HCT116 (cell line): Measurements from ENCODE around the gene SHISAL1. TPM values are rescaled to one million over a fixed set of nuclear protein-coding genes. Genes with fewer than 3 reads are reported as not detected.

Source experiments
- ATAC-seq: fragments of 200-7000 bp; cut with Tn5 transposase; 2 replicates; pipeline ENCODE4 v1.9.1; 2020; ENCODE audit warnings: mild to moderate bottlenecking, moderate library complexity
- BruUV-seq: library from RNA; stranded (reverse); fragments of 400-500 nt; replicated peaks from 2 replicates; lab custom pipeline; 2021; lab: Mats Ljungman, UMichigan
- CTCF ChIA-PET: fragments of 300-600 bp; sonication (Branson Sonifier 250); formaldehyde crosslinking; loops from one replicate; lab custom pipeline; 2021; ENCODE audit warnings: antibody characterized with exemption; lab: Charles Lee
- POLR2A ChIA-PET: fragments of 300-600, 350-600 bp; sonication (Branson Sonifier 250); formaldehyde crosslinking; loops from one replicate; lab custom pipeline; 2021; ENCODE audit warnings: antibody characterized with exemption; lab: Charles Lee
- RAD21 ChIA-PET, 2 experiments: fragments of 300-600 bp; sonication (Branson Sonifier 250); formaldehyde crosslinking; loops; one replicate each; lab custom pipeline; 2023; ENCODE audit warnings: low total read pairs in 2 of 2; ENCODE audit not compliant: uncharacterized antibody in 2 of 2, unreplicated experiment in 2 of 2, low non-redundant PET in 1 of 2; lab: Charles Lee
- DNase-seq: peaks from one replicate; pipeline ENCODE4 v3.0.0-alpha.2; 2010; ENCODE audit warnings: low read depth, low spot score
- H2AFZ ChIP-seq: fragments of 200-600 bp; shearing (Covaris generic), sonication (generic); 2 replicates; pipeline ENCODE4 v1.6.1; 2017; ENCODE audit warnings: low read depth, mixed run types, mixed read lengths, antibody characterized with exemption, low read length; ENCODE audit not compliant: poor library complexity, severe bottlenecking
- H3K27ac ChIP-seq: 2 replicates; pipeline ENCODE4 v1.5.1; 2012; ENCODE audit warnings: low read depth, low read length
- H3K27me3 ChIP-seq: fragments of 200-600 bp; sonication (generic); 2 replicates; pipeline ENCODE4 v1.6.1; 2016; ENCODE audit warnings: mixed run types, low read length, mixed read lengths; ENCODE audit not compliant: insufficient read depth
- H3K36me3 ChIP-seq, 2 experiments: fragments of 200-500 bp in 1 of 2; fragments of 200-600 bp in 1 of 2; sonication (Bioruptor generic) in 1 of 2; sonication (generic) in 1 of 2; 2 replicates each; pipeline versions ENCODE4 v1.5.1 to v1.6.1; 2014 to 2016; ENCODE audit warnings: low read length in 2 of 2, inconsistent platforms in 1 of 2, mixed read lengths in 1 of 2, mixed run types in 1 of 2; ENCODE audit not compliant: insufficient read depth in 2 of 2, control insufficient read depth in 1 of 2
- H3K4me1 ChIP-seq, 2 experiments: fragments of 200-600 bp in 1 of 2; sonication (generic) in 1 of 2; 2 replicates each; pipeline versions ENCODE4 v1.5.1 to v1.6.1; 2012 to 2017; ENCODE audit warnings: low read length in 2 of 2, inconsistent platforms in 1 of 2, mild to moderate bottlenecking in 1 of 2, mixed read lengths in 1 of 2, mixed run types in 1 of 2, moderate library complexity in 1 of 2; ENCODE audit not compliant: insufficient read depth in 2 of 2, control insufficient read depth in 1 of 2
- H3K4me2 ChIP-seq: fragments of 200-600 bp; sonication (generic); 2 replicates; pipeline ENCODE4 v1.6.1; 2017; ENCODE audit warnings: mixed run types, low read length, mixed read lengths
- H3K4me3 ChIP-seq, 2 experiments: fragments of 200-600 bp in 1 of 2; sonication (generic) in 1 of 2; replicated peaks in 1 of 2; 2 replicates each; pipeline ENCODE4 v1.5.1; 2011 to 2016; ENCODE audit warnings: low read length in 2 of 2, control low read depth in 1 of 2, low read depth in 1 of 2, mild to moderate bottlenecking in 1 of 2, mixed read lengths in 1 of 2, mixed run types in 1 of 2
- H3K79me2 ChIP-seq: fragments of 200-600 bp; sonication (generic); 2 replicates; pipeline ENCODE4 v1.6.1; 2017; ENCODE audit warnings: mild to moderate bottlenecking, mixed run types, low read length, moderate library complexity, mixed read lengths; ENCODE audit not compliant: insufficient read depth
- H3K9ac ChIP-seq: fragments of 200-600 bp; sonication (generic); 2 replicates; pipeline ENCODE4 v1.6.1; 2016; ENCODE audit warnings: low read length, mixed read lengths
- H3K9me2 ChIP-seq: fragments of 200-600 bp; sonication (generic), shearing (Covaris generic); 2 replicates; pipeline ENCODE4 v1.6.1; 2017; ENCODE audit warnings: mixed run types, mild to moderate bottlenecking, moderate library complexity; ENCODE audit not compliant: insufficient read depth
- H3K9me3 ChIP-seq, 2 experiments: fragments of 200-500 bp in 1 of 2; fragments of 200-600 bp in 1 of 2; sonication (Bioruptor generic) in 1 of 2; sonication (generic) in 1 of 2; 2 replicates each; pipeline ENCODE4 v1.6.1; 2014 to 2017; ENCODE audit warnings: low read length in 2 of 2, mixed read lengths in 2 of 2, inconsistent platforms in 1 of 2, low read depth in 1 of 2, mild to moderate bottlenecking in 1 of 2, mixed run types in 1 of 2, moderate library complexity in 1 of 2; ENCODE audit not compliant: control insufficient read depth in 1 of 2, insufficient read depth in 1 of 2
- H4K20me1 ChIP-seq: fragments of 200-600 bp; sonication (generic), shearing (Covaris generic); 2 replicates; pipeline ENCODE4 v1.6.1; 2017; ENCODE audit warnings: mixed run types, mild to moderate bottlenecking, moderate library complexity; ENCODE audit not compliant: insufficient read depth
- CEBPB ChIP-seq: IDR thresholded peaks from 2 replicates; pipeline ENCODE4 v1.6.1; 2012; ENCODE audit warnings: low read depth
- EGR1 ChIP-seq: IDR thresholded peaks from 2 replicates; pipeline ENCODE4 v1.6.1; 2012; ENCODE audit warnings: low read depth
- FOSL1 ChIP-seq: IDR thresholded peaks from 2 replicates; pipeline ENCODE4 v1.6.1; 2012; ENCODE audit warnings: low read depth
- POLR2A ChIP-seq: IDR thresholded peaks from 2 replicates; pipeline ENCODE4 v1.7.0; 2011; ENCODE audit warnings: borderline replicate concordance; ENCODE audit not compliant: insufficient read depth, insufficient read length; ENCODE audit errors: extremely low read depth
- POLR2AphosphoS5 ChIP-seq: IDR thresholded peaks from 2 replicates; pipeline ENCODE4 v1.6.1; 2011; ENCODE audit warnings: mild to moderate bottlenecking, low read depth, low read length, moderate library complexity
- RAD21 ChIP-seq: IDR thresholded peaks from 2 replicates; pipeline ENCODE4 v1.6.1; 2012; ENCODE audit warnings: low read depth, mild to moderate bottlenecking
- SP1 ChIP-seq: IDR thresholded peaks from 2 replicates; pipeline ENCODE4 v1.6.1; 2012; ENCODE audit warnings: low read depth
- SRF ChIP-seq: IDR thresholded peaks from 2 replicates; pipeline ENCODE4 v1.6.1; 2012; ENCODE audit warnings: low read depth
- intact Hi-C: fragments of 100-400 bp; cut with micrococcal nuclease; formaldehyde crosslinking; loops from 2 replicates; pipeline ENCODE4 v1.10.0; 2022
- total RNA-seq: library from RNA; stranded (reverse); gene quantifications from one replicate; pipeline ENCODE4 v1.2.1, GENCODE V29; 2021; ENCODE audit not compliant: unreplicated experiment
- TF ChIP-seq, protein P1 (sequence below): IDR thresholded peaks from 2 replicates; pipeline ENCODE4 v1.6.1; 2012; ENCODE audit warnings: low read depth
- TF ChIP-seq, protein P2 (sequence below): IDR thresholded peaks from 2 replicates; pipeline ENCODE4 v1.6.1; 2011; ENCODE audit warnings: mild to moderate bottlenecking, low read length, moderate library complexity; ENCODE audit not compliant: insufficient replicate concordance; ENCODE audit errors: extremely low read depth
- TF ChIP-seq, protein P3 (sequence below): IDR thresholded peaks from 2 replicates; pipeline ENCODE4 v1.6.1; 2012
- TF ChIP-seq, protein P4 (sequence below): IDR thresholded peaks from 2 replicates; pipeline ENCODE4 v1.6.1; 2012

SHISAL1 gene
- total RNA-seq, 1 experiment from 2014 or later: not detected

DNA sequence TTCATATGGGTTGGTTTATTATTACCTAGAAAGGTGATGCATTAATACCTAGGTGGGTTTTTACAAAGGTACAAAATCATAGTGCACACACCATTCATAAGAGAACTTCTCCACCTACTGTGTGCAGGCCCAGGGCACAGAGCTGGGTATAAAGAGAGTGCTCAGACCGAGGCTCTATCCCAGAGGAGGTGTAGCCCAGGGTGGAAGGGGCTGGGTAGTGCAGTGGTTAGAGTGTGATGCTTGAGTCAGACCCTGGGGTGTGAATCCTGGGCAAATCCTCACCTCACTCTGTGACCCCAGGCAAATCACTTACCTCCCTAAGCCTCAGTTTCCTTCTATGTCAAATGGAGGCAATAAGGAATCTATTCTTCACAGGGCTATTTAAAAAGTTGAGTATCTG lies 99.8 kb downstream of the SHISAL1 start:
- intact Hi-C loops: no loop called here
- H3K4me3 ChIP-seq: no peak overlapping the region
- H3K36me3 ChIP-seq: no peaks in the 10 kb centered on the region
- peaks cover 12% of the 10 kb centered on the region for H3K27me3 ChIP-seq
- H4K20me1 ChIP-seq: no peaks in the 10 kb centered on the region
- ChIA-PET CTCF (no interaction called here), POLR2A (no interaction called here), RAD21 (no interaction called here)
- H3K9me3 ChIP-seq: peaks cover 0 to 6% of the 10 kb centered on the region in 2 experiments; a peak in 1 of 4 replicates
- H2AFZ ChIP-seq: no peak overlapping the region
- no peaks in the 10 kb centered on the region for H3K79me2 ChIP-seq
- H3K4me1 ChIP-seq: no peaks in the 10 kb centered on the region
- ATAC-seq (no peak), DNase-seq (no peak)
- H3K27ac ChIP-seq: no peak overlapping the region
- no peak overlapping the region for H3K9ac ChIP-seq
- TF ChIP-seq, protein P1, sequence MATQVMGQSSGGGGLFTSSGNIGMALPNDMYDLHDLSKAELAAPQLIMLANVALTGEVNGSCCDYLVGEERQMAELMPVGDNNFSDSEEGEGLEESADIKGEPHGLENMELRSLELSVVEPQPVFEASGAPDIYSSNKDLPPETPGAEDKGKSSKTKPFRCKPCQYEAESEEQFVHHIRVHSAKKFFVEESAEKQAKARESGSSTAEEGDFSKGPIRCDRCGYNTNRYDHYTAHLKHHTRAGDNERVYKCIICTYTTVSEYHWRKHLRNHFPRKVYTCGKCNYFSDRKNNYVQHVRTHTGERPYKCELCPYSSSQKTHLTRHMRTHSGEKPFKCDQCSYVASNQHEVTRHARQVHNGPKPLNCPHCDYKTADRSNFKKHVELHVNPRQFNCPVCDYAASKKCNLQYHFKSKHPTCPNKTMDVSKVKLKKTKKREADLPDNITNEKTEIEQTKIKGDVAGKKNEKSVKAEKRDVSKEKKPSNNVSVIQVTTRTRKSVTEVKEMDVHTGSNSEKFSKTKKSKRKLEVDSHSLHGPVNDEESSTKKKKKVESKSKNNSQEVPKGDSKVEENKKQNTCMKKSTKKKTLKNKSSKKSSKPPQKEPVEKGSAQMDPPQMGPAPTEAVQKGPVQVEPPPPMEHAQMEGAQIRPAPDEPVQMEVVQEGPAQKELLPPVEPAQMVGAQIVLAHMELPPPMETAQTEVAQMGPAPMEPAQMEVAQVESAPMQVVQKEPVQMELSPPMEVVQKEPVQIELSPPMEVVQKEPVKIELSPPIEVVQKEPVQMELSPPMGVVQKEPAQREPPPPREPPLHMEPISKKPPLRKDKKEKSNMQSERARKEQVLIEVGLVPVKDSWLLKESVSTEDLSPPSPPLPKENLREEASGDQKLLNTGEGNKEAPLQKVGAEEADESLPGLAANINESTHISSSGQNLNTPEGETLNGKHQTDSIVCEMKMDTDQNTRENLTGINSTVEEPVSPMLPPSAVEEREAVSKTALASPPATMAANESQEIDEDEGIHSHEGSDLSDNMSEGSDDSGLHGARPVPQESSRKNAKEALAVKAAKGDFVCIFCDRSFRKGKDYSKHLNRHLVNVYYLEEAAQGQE: no peak
- TF ChIP-seq FOSL1 (no peak), POLR2A (no peak), SRF (no peak), CEBPB (no peak), RAD21 (no peak), EGR1 (no peak), SP1 (no peak), POLR2AphosphoS5 (no peak)
- TF ChIP-seq, protein P2, sequence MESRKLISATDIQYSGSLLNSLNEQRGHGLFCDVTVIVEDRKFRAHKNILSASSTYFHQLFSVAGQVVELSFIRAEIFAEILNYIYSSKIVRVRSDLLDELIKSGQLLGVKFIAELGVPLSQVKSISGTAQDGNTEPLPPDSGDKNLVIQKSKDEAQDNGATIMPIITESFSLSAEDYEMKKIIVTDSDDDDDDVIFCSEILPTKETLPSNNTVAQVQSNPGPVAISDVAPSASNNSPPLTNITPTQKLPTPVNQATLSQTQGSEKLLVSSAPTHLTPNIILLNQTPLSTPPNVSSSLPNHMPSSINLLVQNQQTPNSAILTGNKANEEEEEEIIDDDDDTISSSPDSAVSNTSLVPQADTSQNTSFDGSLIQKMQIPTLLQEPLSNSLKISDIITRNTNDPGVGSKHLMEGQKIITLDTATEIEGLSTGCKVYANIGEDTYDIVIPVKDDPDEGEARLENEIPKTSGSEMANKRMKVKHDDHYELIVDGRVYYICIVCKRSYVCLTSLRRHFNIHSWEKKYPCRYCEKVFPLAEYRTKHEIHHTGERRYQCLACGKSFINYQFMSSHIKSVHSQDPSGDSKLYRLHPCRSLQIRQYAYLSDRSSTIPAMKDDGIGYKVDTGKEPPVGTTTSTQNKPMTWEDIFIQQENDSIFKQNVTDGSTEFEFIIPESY: no peak
- TF ChIP-seq, protein P3, sequence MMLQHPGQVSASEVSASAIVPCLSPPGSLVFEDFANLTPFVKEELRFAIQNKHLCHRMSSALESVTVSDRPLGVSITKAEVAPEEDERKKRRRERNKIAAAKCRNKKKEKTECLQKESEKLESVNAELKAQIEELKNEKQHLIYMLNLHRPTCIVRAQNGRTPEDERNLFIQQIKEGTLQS: no peak
- TF ChIP-seq, protein P4, sequence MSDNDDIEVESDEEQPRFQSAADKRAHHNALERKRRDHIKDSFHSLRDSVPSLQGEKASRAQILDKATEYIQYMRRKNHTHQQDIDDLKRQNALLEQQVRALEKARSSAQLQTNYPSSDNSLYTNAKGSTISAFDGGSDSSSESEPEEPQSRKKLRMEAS: no peak
- no TSS peak for BruUV-seq
- H3K9me2 ChIP-seq: no peaks in the 10 kb centered on the region
- no peak overlapping the region for H3K4me2 ChIP-seq
